Fibroblast of mammary gland (primary cell): ENCODE data around the gene ZGPAT.

Source experiments
- DNase-seq: peaks from one replicate; pipeline ENCODE4 v3.0.0-alpha.2; 2010; ENCODE audit warnings: low read depth
- H3K4me3 ChIP-seq: 2 replicates; pipeline ENCODE4 v1.5.1; 2011; ENCODE audit warnings: low read depth, mild to moderate bottlenecking, low read length, moderate library complexity; ENCODE audit not compliant: control insufficient read depth
- TF ChIP-seq, protein P1 (sequence below): conservative IDR thresholded peaks from 2 replicates; pipeline ENCODE4 v1.5.1; 2011; ENCODE audit warnings: low read depth, low read length, inconsistent platforms; ENCODE audit not compliant: control insufficient read depth, insufficient read depth

The ZGPAT gene

DNA sequence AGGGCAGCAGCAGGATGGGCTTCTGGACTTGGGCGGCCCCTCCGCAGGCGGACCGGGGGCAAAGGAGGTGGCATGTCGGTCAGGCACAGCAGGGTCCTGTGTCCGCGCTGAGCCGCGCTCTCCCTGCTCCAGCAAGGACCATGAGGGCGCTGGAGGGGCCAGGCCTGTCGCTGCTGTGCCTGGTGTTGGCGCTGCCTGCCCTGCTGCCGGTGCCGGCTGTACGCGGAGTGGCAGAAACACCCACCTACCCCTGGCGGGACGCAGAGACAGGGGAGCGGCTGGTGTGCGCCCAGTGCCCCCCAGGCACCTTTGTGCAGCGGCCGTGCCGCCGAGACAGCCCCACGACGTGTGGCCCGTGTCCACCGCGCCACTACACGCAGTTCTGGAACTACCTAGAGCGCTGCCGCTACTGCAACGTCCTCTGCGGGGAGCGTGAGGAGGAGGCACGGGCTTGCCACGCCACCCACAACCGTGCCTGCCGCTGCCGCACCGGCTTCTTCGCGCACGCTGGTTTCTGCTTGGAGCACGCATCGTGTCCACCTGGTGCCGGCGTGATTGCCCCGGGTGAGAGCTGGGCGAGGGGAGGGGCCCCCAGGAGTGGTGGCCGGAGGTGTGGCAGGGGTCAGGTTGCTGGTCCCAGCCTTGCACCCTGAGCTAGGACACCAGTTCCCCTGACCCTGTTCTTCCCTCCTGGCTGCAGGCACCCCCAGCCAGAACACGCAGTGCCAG lies 11.0 kb upstream of the ZGPAT start, which contains the start of gene TNFRSF6B:
Gene TNFRSF6B (plus strand): TSS at position 25 of the 729 bp plus-strand sequence. CDS start 116 bp downstream, at position 141.
- TF ChIP-seq, protein P1, sequence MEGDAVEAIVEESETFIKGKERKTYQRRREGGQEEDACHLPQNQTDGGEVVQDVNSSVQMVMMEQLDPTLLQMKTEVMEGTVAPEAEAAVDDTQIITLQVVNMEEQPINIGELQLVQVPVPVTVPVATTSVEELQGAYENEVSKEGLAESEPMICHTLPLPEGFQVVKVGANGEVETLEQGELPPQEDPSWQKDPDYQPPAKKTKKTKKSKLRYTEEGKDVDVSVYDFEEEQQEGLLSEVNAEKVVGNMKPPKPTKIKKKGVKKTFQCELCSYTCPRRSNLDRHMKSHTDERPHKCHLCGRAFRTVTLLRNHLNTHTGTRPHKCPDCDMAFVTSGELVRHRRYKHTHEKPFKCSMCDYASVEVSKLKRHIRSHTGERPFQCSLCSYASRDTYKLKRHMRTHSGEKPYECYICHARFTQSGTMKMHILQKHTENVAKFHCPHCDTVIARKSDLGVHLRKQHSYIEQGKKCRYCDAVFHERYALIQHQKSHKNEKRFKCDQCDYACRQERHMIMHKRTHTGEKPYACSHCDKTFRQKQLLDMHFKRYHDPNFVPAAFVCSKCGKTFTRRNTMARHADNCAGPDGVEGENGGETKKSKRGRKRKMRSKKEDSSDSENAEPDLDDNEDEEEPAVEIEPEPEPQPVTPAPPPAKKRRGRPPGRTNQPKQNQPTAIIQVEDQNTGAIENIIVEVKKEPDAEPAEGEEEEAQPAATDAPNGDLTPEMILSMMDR, result no peak
- no peak for DNase-seq
- H3K4me3 ChIP-seq, result peak within 1 kb of the TSS; percentile 39

DNA sequence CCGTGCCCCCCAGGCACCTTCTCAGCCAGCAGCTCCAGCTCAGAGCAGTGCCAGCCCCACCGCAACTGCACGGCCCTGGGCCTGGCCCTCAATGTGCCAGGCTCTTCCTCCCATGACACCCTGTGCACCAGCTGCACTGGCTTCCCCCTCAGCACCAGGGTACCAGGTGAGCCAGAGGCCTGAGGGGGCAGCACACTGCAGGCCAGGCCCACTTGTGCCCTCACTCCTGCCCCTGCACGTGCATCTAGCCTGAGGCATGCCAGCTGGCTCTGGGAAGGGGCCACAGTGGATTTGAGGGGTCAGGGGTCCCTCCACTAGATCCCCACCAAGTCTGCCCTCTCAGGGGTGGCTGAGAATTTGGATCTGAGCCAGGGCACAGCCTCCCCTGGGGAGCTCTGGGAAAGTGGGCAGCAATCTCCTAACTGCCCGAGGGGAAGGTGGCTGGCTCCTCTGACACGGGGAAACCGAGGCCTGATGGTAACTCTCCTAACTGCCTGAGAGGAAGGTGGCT lies 10.4 kb upstream of the ZGPAT start:
- peak overlapping the region; percentile 39 for H3K4me3 ChIP-seq
- DNase-seq, result no peak
- TF ChIP-seq, protein P1, result no peak

DNA sequence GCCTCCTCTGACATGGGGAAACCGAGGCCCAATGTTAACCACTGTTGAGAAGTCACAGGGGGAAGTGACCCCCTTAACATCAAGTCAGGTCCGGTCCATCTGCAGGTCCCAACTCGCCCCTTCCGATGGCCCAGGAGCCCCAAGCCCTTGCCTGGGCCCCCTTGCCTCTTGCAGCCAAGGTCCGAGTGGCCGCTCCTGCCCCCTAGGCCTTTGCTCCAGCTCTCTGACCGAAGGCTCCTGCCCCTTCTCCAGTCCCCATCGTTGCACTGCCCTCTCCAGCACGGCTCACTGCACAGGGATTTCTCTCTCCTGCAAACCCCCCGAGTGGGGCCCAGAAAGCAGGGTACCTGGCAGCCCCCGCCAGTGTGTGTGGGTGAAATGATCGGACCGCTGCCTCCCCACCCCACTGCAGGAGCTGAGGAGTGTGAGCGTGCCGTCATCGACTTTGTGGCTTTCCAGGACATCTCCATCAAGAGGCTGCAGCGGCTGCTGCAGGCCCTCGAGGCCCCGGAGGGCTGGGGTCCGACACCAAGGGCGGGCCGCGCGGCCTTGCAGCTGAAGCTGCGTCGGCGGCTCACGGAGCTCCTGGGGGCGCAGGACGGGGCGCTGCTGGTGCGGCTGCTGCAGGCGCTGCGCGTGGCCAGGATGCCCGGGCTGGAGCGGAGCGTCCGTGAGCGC lies 9.8 kb upstream of the ZGPAT start:
- no peak for DNase-seq
- TF ChIP-seq, protein P1, result no peak
- H3K4me3 ChIP-seq, result no peak overlapping the region

DNA sequence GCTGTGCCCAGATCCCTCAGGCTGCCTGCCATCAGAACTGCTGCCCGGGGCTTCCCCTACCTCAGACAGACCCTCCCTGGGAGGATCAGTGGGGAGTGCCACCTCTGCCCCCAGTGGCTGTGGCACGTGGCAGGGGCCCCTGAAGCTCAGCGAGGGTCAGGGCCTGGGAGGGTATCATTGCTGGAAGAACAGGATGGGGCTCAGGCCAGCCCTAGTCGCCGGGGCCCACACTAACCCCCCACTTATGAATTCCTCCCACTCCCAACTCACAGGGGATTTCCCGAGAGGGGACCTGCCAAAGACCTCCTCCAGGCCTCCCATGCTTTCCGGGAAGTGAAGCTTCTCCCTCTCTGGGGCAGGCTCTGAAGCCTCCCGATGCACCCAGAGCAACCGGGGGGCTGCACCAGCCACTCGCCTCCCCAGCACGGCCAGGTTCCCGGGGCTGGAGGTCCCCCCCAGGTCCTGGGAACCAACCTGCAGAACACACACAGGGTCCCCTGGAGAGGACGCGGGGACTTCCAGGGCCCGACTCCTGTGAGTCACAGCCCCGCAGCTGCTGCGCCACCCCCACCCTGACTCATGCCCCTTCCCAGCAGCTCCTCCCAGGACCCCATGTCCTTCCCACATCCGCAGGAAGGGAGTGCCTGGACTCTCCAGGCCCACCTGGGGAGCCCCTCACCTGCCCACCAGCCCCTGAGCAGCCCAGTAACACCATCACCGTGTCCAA lies 8.9 kb upstream of the ZGPAT start:
- peak overlapping the region; percentile 6 for H3K4me3 ChIP-seq
- TF ChIP-seq, protein P1, result no peak
- peak; percentile 91 for DNase-seq

DNA sequence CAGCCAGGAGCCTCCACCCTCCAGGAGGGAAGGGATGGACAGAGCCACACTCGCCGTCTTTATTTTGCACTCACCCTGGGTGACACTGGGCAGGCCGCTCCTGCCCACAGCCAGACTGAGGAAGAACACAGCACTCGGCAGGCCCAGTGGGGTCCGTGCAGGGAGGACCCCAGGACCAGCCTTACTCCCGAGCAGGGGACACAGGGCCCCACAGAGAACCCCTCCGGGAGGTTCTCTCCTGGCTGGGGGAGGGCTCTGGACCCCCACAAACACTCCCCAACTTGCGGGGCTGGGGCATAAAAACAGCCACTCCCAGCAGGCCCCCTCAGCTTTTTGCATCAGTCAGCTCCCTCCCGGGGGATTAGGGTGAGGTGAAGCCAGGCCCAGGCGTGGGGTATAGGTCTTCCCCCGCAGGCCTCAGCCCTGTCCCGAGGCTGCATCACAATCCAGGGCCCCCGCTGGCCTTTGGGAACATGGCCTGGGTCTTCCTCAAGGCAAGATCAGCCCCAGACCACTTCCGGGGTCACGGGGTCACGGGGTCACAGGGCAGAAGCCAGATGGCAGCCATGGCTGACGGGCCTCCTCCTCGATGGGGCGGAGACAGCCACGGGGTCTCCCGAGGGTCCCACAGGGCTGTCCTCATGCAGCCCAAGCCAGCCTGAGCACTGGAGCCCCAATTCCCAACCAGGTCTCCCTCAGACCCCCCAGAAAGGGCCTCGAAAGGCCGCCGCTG lies 8.2 kb upstream of the ZGPAT start:
- TF ChIP-seq, protein P1, result no peak
- H3K4me3 ChIP-seq, result no peak overlapping the region
- DNase-seq, result no peak
